ENCODE data around the gene TACR1.

DNA sequence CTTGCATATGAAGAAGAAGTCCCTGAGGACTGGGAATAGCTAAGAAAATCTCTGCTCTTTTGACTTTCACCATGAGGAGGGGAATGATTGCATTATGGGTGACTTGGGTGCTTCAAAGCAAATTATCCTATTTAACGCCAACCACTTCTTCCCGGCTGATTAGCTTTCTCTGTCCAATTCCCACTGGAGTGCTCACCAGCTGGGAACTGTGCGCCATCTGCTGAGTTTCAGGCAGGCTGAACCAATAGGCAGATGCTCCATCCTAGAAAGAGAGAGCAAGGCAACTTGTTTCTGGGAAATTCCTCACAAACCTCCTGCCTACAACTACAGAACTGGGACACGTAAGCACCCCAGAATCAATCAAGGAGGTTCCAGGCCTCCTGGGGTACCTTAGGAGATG is 191.5 kb downstream of the TACR1 start:
- TF ChIP-seq, protein P1, sequence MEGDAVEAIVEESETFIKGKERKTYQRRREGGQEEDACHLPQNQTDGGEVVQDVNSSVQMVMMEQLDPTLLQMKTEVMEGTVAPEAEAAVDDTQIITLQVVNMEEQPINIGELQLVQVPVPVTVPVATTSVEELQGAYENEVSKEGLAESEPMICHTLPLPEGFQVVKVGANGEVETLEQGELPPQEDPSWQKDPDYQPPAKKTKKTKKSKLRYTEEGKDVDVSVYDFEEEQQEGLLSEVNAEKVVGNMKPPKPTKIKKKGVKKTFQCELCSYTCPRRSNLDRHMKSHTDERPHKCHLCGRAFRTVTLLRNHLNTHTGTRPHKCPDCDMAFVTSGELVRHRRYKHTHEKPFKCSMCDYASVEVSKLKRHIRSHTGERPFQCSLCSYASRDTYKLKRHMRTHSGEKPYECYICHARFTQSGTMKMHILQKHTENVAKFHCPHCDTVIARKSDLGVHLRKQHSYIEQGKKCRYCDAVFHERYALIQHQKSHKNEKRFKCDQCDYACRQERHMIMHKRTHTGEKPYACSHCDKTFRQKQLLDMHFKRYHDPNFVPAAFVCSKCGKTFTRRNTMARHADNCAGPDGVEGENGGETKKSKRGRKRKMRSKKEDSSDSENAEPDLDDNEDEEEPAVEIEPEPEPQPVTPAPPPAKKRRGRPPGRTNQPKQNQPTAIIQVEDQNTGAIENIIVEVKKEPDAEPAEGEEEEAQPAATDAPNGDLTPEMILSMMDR (IDR thresholded peaks at IDR 0.05; ENCODE audit: low read length) = no peak
- no peak for TF ChIP-seq EZH2 (optimal IDR thresholded peaks at IDR 0.05; ENCODE audit: low read depth, low read length)
